ENCODE data around the gene SEPTIN3.

The SEPTIN3 gene

GRCh38 chr22:41969110-41969646 is at the start of gene SEPTIN3:
TSS of gene SEPTIN3 (plus strand) at chr22:41969443. CDS start at chr22:41971493, 2,050 bp downstream.
- no peak for DNase-seq (ENCODE audit: low read depth in 2 of 2)

- no peak for DNase-seq (ENCODE audit: low read depth in 2 of 2)
Observed at GRCh38 chr22:41920271-41920976, 48.8 kb upstream of the SEPTIN3 start.

- DNase-seq (ENCODE audit: low read depth in 2 of 2): no peak
Observed at GRCh38 chr22:41922328-41922727, 46.9 kb upstream of the SEPTIN3 start.

GRCh38 chr22:41922940-41923594 is 46.2 kb upstream of the SEPTIN3 start:
- no peak for DNase-seq (ENCODE audit: low read depth in 2 of 2)

GRCh38 chr22:41923595-41924276 is 45.5 kb upstream of the SEPTIN3 start:
- no peak for DNase-seq (ENCODE audit: low read depth in 2 of 2)

- DNase-seq (ENCODE audit: low read depth in 2 of 2): peak; percentile 69 to 76
Observed at GRCh38 chr22:41925783-41926460, 43.3 kb upstream of the SEPTIN3 start.

GRCh38 chr22:41927813-41928212 is 41.4 kb upstream of the SEPTIN3 start:
- no peak for DNase-seq (ENCODE audit: low read depth in 2 of 2)

- no peak for DNase-seq (ENCODE audit: low read depth in 2 of 2)
Observed at GRCh38 chr22:41928593-41929417, 40.4 kb upstream of the SEPTIN3 start.

GRCh38 chr22:41929418-41929810 is 39.8 kb upstream of the SEPTIN3 start:
- DNase-seq (ENCODE audit: low read depth in 2 of 2): no peak

GRCh38 chr22:41931701-41932269 is 37.5 kb upstream of the SEPTIN3 start:
- no peak for DNase-seq (ENCODE audit: low read depth in 2 of 2)

GRCh38 chr22:41932353-41932752 is 36.9 kb upstream of the SEPTIN3 start:
- no peak for DNase-seq (ENCODE audit: low read depth in 2 of 2)

- no peak for DNase-seq (ENCODE audit: low read depth in 2 of 2)
Observed at GRCh38 chr22:41933411-41934177, 35.6 kb upstream of the SEPTIN3 start.

GRCh38 chr22:41934284-41935014 is 34.8 kb upstream of the SEPTIN3 start:
- no peak for DNase-seq (ENCODE audit: low read depth in 2 of 2)

GRCh38 chr22:41935015-41935351 is 34.3 kb upstream of the SEPTIN3 start:
- no peak for DNase-seq (ENCODE audit: low read depth in 2 of 2)

- DNase-seq (ENCODE audit: low read depth in 2 of 2): no peak
Observed at GRCh38 chr22:41935509-41935908, 33.7 kb upstream of the SEPTIN3 start.

- no peak for DNase-seq (ENCODE audit: low read depth in 2 of 2)
Observed at GRCh38 chr22:41936894-41937169, 32.4 kb upstream of the SEPTIN3 start.

GRCh38 chr22:41939981-41940831 is 29.0 kb upstream of the SEPTIN3 start:
- peak; percentile 76 to 87 for DNase-seq (ENCODE audit: low read depth in 2 of 2)

GRCh38 chr22:41940832-41941765 is 28.1 kb upstream of the SEPTIN3 start:
- DNase-seq (ENCODE audit: low read depth in 2 of 2): peak; percentile 77

All from stimulated activated CD4-positive, alpha-beta T cell treated with anti-CD3 and anti-CD28 coated beads, Interleukin-1b, Interleukin-23, amount 100 ng/mL, for 4 hours (primary cell).